Hepatocyte (in vitro differentiated cells): ENCODE data around the gene INSIG1. TPM values are rescaled to one million over a fixed set of nuclear protein-coding genes. Genes with fewer than 3 reads are reported as not detected.

Experiments
- DNase-seq: peaks from one replicate; pipeline ENCODE4 v3.0.0-alpha.2; 2016; ENCODE audit warnings: low spot score
- H2AFZ ChIP-seq: fragments of 200-600 bp; sonication (generic); 2 replicates; pipeline ENCODE4 v1.6.0; 2016; ENCODE audit warnings: antibody characterized with exemption, mild to moderate bottlenecking
- H3K27ac ChIP-seq: fragments of 200-600 bp; sonication (generic); 2 replicates; pipeline ENCODE4 v1.5.1; 2016; ENCODE audit warnings: mild to moderate bottlenecking
- H3K27me3 ChIP-seq: fragments of 200-600 bp; sonication (generic); 2 replicates; pipeline ENCODE4 v1.6.1; 2016
- H3K36me3 ChIP-seq: fragments of 200-600 bp; sonication (generic); replicated peaks from 2 replicates; pipeline ENCODE4 v1.5.1; 2016; ENCODE audit warnings: low read depth; ENCODE audit not compliant: insufficient read depth
- H3K4me1 ChIP-seq: fragments of 200-600 bp; sonication (generic); 2 replicates; pipeline ENCODE4 v1.5.1; 2016; ENCODE audit warnings: mild to moderate bottlenecking, moderate library complexity; ENCODE audit not compliant: insufficient read depth
- H3K4me2 ChIP-seq: fragments of 200-600 bp; sonication (generic); 2 replicates; pipeline ENCODE4 v1.6.0; 2016
- H3K4me3 ChIP-seq: fragments of 200-600 bp; sonication (generic); 2 replicates; pipeline ENCODE4 v1.5.1; 2016; ENCODE audit warnings: mild to moderate bottlenecking
- H3K79me2 ChIP-seq: fragments of 200-600 bp; sonication (generic); 2 replicates; pipeline ENCODE4 v1.6.0; 2017; ENCODE audit warnings: mild to moderate bottlenecking
- H3K9me2 ChIP-seq: fragments of 200-600 bp; sonication (generic); replicated peaks from 2 replicates; pipeline ENCODE4 v1.6.0; 2017; ENCODE audit warnings: mild to moderate bottlenecking; ENCODE audit not compliant: insufficient read depth
- H3K9me3 ChIP-seq: fragments of 200-600 bp; sonication (generic); 2 replicates; pipeline ENCODE4 v1.5.1; 2016; ENCODE audit warnings: low read depth, mild to moderate bottlenecking
- H4K20me1 ChIP-seq: fragments of 200-600 bp; sonication (generic); 2 replicates; pipeline ENCODE4 v1.6.0; 2016; ENCODE audit warnings: mild to moderate bottlenecking; ENCODE audit not compliant: insufficient read depth, poor library complexity, severe bottlenecking
- CTCF ChIP-seq: fragments of 200-600 bp; sonication (generic); IDR thresholded peaks from 2 replicates; pipeline ENCODE4 v1.5.1; 2016; ENCODE audit warnings: antibody characterized with exemption, mild to moderate bottlenecking; ENCODE audit not compliant: poor library complexity
- EZH2 ChIP-seq: fragments of 200-600 bp; sonication (generic); IDR thresholded peaks from 2 replicates; pipeline ENCODE4 v1.6.1; 2016; ENCODE audit warnings: antibody characterized with exemption, mild to moderate bottlenecking, borderline replicate concordance
- EZH2phosphoT487 ChIP-seq: fragments of 200-600 bp; sonication (generic); IDR thresholded peaks from one replicate; pipeline ENCODE4 v1.6.1; 2018; ENCODE audit warnings: antibody characterized with exemption, mild to moderate bottlenecking, low read depth, moderate library complexity; ENCODE audit not compliant: unreplicated experiment, severe bottlenecking
- WGBS: methylation state at CpG from one replicate; pipeline ENCODE4 v1.1.6; 2016; ENCODE audit warnings: low lambda C conversion rate; ENCODE audit errors: missing lambda C conversion rate; 5-methylcytosine and 5-hydroxymethylcytosine counted together
- polyA plus RNA-seq: library from polyadenylated mRNA; unstranded; fragments of >200 nt; fragmentation: Nextera tagmentation; extraction: Ambion mirVana; gene quantifications from 2 replicates; pipeline ENCODE4 v1.2.1, GENCODE V29; 2016
- total RNA-seq: library from RNA; depleted of rRNA; stranded (reverse); fragments of >200 nt; gene quantifications from 2 replicates; pipeline ENCODE4 v1.2.3, GENCODE V29; 2014

INSIG1 gene
- total RNA-seq (305 and 326 TPM in 2 replicates), polyA plus RNA-seq (152 and 196 TPM in 2 replicates)

DNA sequence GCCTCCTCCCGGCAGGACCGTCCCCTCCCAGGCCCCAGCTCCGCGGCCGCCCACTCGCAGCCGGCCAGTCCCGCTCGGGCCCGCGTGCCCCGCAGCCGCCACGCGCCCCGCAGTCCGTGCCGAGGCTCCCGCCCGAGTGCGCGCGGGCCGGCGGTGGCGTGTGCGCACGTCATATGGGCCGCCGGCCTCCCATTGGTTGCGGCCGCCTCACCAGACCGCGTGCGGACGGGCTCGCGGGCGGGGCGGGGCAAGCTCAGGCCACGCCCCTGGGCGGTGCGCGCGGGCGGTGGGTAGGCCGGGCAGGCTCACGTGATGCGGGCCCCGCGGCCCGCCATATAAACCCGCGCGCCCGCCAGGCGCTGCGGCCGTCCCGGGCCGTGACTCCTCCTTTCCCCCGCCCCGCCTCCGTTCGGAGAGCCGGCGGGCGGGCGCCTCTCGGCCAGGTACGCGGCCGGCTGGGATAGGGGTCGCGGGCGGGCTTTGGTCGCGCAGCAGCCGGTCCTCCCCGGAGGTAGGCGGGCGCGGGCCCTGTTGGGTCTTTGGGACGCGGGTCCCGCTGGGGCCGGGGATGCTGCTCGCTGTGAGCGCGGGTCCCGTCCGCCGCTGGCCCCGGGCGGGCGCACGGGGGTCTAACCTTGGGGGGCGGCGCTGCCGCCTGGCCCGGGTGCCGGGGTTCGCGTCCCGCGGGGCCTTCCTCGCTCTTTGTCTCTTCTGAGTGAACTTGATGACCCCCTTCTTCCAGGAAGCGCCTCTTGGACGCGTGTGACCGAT, at the start of gene INSIG1:
INSIG1 (plus strand) TSS at position 362 of the 771 bp plus-strand sequence; CDS start at position 770, 408 bp downstream.
- TF ChIP-seq CTCF (no peak), EZH2phosphoT487 (no peak), EZH2 (no peak)
- Histone ChIP-seq H4K20me1 (peaks cover 41% of the 10 kb centered on the region), H3K4me1 (peaks cover 4% of the 10 kb centered on the region), H3K9me3 (no peaks in the 10 kb centered on the region), H3K36me3 (no peaks in the 10 kb centered on the region), H3K4me3 (peak within 1 kb of the TSS; percentile 78), H3K9me2 (no peaks in the 10 kb centered on the region), H3K79me2 (peaks cover 46% of the 10 kb centered on the region), H3K27me3 (no peaks in the 10 kb centered on the region), H3K27ac (peak within 1 kb of the TSS; percentile 97), H3K4me2 (peak within 1 kb of the TSS; percentile 82), H2AFZ (peak within 1 kb of the TSS; percentile 46)
- WGBS = under 1% methylated on average over 43 of the region's 111 CpGs
- DNase-seq = peak; percentile 98

- no peaks in the 10 kb centered on the region for H3K27me3 ChIP-seq
- H3K9me3 ChIP-seq = no peaks in the 10 kb centered on the region
- H2AFZ ChIP-seq = no peak overlapping the region
- WGBS = 94% methylated on average over 10 of the region's 10 CpGs
- H4K20me1 ChIP-seq = no peaks in the 10 kb centered on the region
- TF ChIP-seq EZH2phosphoT487 (no peak), CTCF (no peak), EZH2 (no peak)
- no peaks in the 10 kb centered on the region for H3K79me2 ChIP-seq
- H3K4me3 ChIP-seq = no peak overlapping the region
- no peaks in the 10 kb centered on the region for H3K36me3 ChIP-seq
- H3K4me1 ChIP-seq = no peaks in the 10 kb centered on the region
- DNase-seq = no peak
- H3K27ac ChIP-seq = no peak overlapping the region
- no peak overlapping the region for H3K4me2 ChIP-seq
- H3K9me2 ChIP-seq = no peaks in the 10 kb centered on the region
These were observed 49.3 kb upstream of the INSIG1 start for GRCh38 chr7:155248366-155248756.

- no peak overlapping the region for H2AFZ ChIP-seq
- 75% methylated on average over 7 of the region's 7 CpGs for WGBS
- no peak for DNase-seq
These were observed 45.8 kb upstream of the INSIG1 start for GRCh38 chr7:155251831-155252230.

More at GRCh38 chr7:155251831-155252230, 45.8 kb upstream of the INSIG1 start:
- H3K4me1 ChIP-seq = no peaks in the 10 kb centered on the region
- TF ChIP-seq EZH2 (no peak), CTCF (no peak), EZH2phosphoT487 (no peak)
- no peak overlapping the region for H3K27ac ChIP-seq
- H3K9me2 ChIP-seq = no peaks in the 10 kb centered on the region
- H3K36me3 ChIP-seq = no peaks in the 10 kb centered on the region
- no peaks in the 10 kb centered on the region for H3K27me3 ChIP-seq
- no peak overlapping the region for H3K4me3 ChIP-seq
- H4K20me1 ChIP-seq = no peaks in the 10 kb centered on the region
- H3K79me2 ChIP-seq = no peaks in the 10 kb centered on the region
- no peak overlapping the region for H3K4me2 ChIP-seq
- H3K9me3 ChIP-seq = no peaks in the 10 kb centered on the region
